OCI-LY3 (cell line): ENCODE measurements around the gene ATP9A.

Experiments used
- CTCF ChIP-seq: fragments of 200-600, 300-600 bp; sonication (generic); IDR thresholded peaks from 2 replicates; pipeline ENCODE4 v1.5.1; 2014; ENCODE audit warnings: antibody characterized with exemption, low read length, low read depth
- EZH2phosphoT487 ChIP-seq: fragments of 200-600 bp; shearing (Covaris generic); IDR thresholded peaks from 2 replicates; pipeline ENCODE4 v1.6.1; 2018; ENCODE audit warnings: antibody characterized with exemption, mixed run types, low read depth

DNA sequence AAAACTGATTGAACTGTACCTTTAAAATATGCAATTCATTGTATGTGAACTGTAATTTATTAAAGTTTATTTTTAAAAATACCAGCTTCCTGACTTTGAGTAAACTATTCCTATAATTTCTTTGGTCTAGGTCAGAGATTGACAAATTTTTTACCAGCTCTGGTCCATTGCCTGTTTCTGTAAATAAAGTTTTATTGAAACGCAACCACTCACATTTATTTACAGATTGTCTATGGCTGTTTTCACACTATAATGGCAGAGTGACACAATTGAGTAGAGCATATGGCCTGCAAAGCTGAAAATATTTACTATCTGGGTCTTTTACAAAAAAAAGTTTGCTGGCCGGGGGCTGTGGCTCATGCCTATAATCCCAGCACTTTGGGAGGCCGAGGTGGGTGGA, 192.7 kb downstream of the ATP9A start:
- TF ChIP-seq CTCF (no peak), EZH2phosphoT487 (no peak)
